Activated gamma-delta T cell treated with anti-CD3 and anti-CD28 coated beads, Interleukin-2, amount 50 U/mL, for 16 hours (primary cell): ENCODE results near the gene LSM10.

ENCODE experiments used
- DNase-seq: peaks from one replicate; pipeline ENCODE4 v3.0.0-alpha.2; 2020; ENCODE audit warnings: low read depth

LSM10 gene

DNA sequence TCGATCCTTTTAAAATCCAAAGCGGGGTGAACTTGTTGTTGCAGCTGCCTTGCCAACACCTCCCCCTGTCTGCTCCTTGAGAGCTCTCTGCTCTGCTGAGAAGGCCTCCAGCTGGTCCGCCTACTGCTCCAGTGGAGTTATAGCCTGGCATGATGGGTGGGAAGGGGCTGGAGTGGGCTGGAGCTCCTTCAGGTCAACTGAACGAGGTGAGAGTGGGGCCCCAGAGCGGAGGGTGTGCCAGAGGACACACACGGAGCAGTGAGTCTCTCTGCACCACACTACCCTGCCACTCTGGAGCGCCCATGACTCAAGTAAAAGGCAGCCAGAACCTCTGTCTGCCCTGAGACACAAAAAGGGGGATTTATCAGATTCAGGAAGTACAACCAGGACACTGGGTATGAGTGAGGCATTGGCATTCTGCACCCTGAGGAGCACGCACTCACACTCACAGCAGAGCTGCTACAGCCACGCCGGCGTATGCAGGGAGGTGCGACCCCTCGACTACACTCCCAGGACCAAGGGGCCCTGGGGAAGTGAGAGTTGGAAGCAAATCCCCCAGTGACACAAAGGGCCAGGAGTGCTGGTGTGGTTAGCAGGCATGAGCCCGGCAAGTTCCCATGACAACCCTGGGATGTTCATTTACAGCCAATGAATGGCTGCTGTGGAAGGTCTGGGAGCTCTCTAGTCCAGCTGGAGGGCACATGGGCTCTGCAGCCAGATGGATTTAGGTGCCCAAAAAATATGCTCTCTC is 46.3 kb downstream of the LSM10 start:
- no peak for DNase-seq

DNA sequence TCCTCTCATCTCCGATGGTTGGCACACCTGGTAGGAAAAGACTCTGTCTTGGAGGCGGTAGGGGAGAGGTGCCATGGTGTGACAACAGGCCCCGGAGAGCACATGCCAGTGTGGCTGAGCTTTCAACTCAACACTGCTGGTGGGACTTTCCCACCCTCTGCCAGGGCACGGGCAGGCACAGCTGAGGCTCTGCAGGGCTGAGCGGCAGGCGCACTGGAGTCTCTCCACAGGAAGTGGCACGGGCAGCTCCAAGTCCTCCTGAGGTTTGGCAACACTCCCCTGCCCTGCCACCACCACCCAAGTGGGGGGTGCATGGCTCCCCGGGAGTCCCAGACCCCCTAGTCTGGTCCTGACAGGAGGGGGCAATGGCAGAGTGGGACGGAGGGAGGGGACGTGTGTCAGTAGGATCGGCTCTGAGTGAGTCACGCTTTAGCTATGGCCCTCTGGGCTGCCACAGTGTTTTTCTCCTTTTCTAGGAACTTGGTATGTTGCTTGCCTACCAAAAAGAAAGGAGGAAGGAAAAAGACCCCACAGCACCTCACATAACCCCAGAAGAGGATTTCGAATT is 47.0 kb downstream of the LSM10 start:
- DNase-seq: peak; percentile 14

GRCh38 chr1:36349839-36350238 is 47.9 kb downstream of the LSM10 start:
- DNase-seq: no peak

DNA sequence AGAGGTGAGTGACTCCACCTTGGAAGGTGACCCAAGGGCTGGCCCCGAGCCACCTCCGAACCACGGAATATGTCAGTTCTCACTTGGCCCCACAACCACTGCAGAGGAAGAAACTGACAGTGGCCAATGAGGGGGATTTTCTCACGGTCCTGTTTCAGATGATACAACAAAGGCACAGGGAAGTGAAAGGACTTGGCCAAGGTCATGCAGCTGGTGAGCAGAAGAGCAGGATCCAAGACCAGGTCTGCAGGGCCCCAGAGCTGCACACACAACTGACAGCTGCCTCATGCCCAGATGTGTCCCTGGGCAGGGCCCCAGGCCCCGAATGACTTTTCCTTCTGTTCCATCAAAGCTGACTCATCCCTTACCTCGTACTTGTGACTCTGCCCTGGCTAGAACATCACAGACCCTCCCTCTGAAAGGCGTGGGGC is 48.5 kb downstream of the LSM10 start:
- no peak for DNase-seq

- DNase-seq: no peak
Observed at GRCh38 chr1:36346741-36347370, 50.9 kb downstream of the LSM10 start.

GRCh38 chr1:36345353-36345752 is 52.4 kb downstream of the LSM10 start:
- DNase-seq: no peak

- no peak for DNase-seq
Observed at GRCh38 chr1:36344395-36344680, 53.4 kb downstream of the LSM10 start.

DNA sequence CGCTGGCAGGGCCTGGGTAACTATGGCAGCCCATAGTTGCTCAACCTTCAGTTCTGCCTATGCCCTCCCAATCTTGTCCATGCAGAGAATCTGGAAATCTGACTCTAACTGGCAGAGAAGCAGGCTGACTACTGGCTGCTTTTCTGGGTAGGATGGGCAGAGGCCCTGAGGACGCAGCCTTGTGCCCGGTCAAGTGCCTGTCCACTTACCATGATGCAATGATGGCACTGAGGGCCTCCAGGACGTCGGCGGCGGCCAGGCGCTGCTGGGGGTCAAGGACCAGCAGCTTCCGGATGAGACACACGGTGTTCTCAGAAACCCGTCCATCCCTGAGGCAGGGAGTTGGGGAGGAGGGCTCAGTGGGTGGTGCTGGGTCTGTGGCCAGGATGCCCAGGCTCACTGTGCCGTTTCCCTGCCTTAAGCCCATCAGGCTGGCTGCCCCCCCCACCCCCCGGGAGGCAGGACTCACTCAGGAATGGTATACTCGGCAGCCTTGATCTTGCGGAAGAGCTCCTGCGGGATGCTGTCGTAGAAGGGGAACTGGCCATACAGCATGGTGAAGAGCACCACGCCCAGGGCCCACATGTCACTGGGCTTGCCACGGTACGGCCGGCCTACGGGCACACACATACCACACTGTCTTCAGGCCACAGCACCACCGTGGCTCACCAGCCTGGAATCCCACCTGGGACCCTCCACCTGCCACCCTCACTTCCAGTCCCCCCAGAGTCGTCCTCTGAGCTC is 53.9 kb downstream of the LSM10 start:
- DNase-seq: no peak
